HG02759 (cell line): ENCODE data around the gene AQP9.
"Not testable (repeated sequence)": the region's sequence is repeated elsewhere in the genome, so short reads cannot be mapped to it uniquely, and the experiment has no call there.

Source experiments
- ATAC-seq: cut with Tn5 transposase; IDR thresholded peaks from one replicate; pipeline ENCODE4 v1.9.1; 2021; ENCODE audit warnings: mild to moderate bottlenecking, moderate library complexity; ENCODE audit not compliant: unreplicated experiment

AQP9 gene

DNA sequence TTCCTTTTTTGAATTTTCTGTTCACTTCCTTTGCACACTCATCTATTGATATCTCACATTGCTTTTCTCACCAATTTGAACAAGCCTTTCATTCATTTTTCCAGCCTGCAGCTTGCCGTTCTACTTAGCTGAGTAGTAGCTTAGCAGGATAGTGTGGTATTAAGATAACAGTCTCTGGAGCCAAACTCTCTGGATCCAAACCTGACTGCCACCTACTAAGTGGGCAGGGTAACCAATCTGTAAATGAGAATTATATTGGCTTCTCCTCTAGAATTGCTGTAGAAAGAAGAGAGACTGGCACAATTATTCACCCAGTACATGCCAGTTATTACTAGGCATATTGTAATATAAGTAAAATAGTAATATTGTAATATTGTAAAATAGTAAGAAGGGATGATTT lies 40.5 kb downstream of the AQP9 start:
- ATAC-seq = no peak

DNA sequence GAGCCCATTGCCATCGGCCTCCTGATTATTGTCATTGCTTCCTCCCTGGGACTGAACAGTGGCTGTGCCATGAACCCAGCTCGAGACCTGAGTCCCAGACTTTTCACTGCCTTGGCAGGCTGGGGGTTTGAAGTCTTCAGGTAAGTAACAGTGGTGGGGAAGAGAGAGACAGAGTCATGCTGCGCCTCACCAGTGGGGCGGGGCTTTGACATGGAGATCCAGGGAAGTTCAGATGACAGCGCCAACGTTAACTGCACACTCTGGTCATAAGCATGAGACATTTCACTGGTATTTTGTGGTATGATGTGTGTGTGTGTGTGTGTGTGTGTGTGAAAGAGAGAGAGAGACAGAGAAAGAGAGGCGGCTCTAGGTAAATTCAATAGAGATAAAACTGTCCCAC lies 41.0 kb downstream of the AQP9 start:
- no peak for ATAC-seq

DNA sequence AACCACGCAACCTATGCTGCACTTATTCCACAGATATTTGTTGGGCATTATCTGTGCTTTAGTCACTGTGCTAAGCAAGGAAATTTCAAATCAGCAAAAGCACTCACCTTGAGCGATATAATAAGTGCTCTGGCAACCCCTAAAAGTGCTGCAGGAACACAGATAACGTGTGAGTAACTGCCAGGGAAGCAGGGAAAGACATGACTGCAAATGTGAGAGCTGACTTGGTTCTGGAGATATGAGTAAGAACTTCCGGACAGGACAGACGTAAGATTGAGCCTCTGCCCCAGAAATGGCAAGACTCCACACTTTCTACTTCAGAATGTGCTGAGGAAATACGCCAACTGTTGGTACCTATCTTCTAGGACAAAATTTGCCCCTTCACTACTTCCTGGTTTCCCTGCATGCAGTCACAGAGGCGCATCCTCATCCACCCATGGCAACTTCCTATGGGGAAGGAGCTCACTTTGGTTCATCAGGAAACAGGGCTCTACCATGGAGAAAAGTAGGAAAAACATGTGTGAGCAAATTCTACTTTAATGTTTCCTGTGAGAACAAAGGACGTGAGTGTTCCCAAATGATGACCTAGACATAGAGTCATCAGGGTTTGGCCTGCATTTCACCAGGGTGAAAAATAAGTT lies 41.7 kb downstream of the AQP9 start:
- ATAC-seq = no peak

DNA sequence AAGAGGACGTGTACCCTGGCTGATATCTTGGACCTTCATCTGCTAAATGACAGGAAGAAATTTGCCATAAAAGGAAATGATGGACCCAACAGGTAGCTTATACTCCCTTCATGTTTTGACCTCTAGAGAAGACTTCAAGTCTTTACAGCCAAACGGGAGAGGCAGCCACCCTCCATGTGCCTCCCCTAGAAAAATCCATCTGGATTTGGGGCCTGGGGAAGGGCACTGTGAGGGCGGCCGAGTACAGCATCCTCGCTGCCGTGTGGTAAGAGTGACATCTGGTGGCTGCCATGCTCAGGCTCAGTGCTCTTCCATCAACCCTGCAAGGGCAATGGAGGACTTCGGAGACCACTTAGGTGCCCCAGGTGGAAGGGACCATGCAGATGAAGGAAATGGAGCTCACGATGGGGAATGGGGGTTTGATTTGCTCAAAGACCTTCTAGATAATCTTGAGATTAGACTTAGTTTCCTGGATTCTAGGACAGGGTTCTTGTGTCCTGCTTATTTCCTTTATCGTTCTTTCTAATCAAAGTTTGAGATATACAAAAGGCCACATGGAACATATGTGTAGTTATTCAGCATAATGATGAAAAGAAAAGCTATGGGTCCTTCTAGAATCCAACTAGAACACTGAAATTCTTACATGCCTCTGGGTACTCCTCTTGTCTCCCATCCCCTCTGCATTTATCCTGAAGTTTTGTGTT lies 44.4 kb downstream of the AQP9 start:
- ATAC-seq = no peak

DNA sequence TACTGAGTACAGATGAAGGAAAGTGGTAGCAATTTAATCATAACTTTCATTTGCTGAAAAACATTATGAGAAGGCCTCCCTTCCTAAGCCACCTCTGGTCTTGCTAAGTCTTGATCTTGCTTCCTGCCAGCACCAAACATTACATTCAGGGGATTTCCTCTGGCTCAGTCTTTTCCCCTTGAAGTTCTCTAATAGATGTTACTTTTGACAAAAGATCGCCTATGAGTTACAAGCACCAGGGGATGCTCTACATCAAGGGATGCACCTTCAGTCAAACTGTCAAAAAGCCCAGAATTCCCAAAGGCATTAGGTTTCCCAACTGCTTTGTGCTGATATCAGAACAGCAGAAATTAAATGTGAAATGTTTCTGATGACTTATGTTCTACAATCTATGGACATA lies 47.3 kb downstream of the AQP9 start:
- no peak for ATAC-seq

DNA sequence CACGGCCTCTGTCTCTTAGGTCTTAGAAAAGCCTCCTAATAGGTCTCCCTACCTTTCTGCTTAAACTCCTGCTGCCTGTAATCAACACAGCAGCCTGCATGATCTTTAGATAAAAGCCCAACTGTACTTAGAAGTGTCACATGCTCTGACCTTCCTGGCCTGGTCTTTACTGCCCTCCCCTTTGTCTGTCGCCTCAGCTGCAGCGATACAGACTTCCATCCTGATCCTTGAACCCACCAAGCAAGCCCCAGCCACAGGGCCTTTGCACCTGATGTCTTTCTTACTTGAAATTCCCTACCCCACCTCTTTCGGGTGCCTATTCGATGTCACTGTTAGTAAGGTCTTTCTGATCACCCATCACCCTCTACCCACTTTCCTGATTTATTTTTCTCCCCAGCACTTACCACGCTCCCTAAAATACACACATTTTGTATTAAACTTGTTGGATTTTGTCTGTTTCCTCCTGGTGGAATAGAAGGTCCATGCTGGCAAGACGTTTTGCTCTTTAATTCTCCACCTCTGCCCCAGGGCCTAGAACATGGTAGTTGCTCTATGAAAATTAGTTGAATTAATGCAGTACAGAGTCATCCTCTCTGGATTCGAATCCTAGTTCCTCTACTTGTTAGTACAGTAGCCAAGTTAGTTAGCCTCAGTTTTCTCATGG lies 51.1 kb downstream of the AQP9 start:
- ATAC-seq = no peak

DNA sequence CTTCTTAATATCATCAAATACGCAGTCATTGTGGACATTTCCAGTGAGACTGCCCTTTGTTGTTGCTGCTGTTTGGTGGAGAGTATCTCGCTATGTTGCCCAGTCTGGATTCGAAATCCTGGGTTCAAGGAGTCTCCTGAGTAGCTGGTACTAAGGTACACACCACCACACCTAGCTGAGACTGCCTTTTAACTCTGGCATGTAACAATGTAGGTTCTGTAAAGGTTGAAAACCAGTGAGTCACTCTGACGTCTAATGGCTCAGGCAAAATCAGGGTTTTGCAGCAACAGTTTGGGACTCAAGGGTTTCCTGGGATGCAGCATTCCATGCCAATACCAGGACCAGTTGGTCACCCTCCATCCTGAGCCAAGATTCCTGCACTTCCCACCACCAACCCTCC lies 52.2 kb downstream of the AQP9 start:
- no peak for ATAC-seq

DNA sequence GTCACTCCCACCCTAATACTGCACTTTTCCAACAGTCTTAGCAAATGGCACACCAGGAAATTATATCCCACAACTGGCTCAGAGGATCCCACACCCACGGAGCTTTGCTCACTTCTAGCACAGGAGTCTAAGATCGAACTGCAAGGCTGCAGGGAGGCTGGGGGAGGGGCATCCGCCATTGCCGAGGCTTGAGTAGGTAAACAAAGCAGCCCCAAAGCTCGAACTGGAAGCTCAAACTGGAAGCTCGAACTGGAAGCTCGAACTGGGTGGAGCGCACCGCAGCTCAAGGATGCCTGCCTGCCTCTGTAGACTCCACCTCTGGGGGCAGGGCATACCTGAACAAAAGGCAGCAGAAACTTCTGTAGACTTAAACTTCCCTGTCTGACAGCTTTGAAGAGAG lies 55.5 kb downstream of the AQP9 start:
- ATAC-seq = not testable (repeated sequence)

DNA sequence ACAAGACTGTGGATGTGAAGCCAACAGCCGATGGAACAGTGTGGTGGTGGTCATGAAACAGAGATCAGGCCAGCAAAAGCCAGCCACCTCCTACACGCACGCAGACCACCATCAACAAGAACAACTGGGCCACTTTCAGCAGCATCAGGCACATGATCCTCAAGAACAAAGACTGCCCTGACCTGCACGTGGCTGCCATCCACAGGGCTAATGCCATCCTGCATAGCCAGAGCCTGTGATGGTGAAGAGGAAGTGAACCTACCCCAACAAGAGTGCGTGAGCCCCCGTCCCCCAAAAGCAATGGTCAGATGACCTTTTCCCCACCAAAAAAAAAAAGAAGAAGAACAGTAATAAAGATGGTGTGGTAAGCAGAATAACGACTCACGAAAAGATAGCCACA lies 62.6 kb downstream of the AQP9 start:
- ATAC-seq = no peak

DNA sequence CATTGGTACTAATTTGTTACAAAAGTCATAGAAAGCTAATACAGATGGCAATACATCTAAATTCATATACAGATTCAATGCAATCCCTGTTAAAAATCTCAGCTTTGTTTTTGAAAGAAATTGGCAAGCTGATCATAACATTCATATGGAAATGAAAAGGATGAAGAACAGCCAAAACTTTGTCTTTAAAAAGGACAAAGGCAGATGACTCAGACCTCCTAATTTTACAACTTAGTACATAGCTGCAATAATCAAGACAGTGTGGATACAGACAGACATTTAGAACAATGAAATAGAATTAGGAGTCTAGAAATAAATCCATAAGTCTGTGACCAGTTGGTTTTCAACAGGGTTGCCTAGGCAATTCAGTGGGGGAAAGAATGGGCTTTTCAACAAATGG lies 63.3 kb downstream of the AQP9 start:
- no peak for ATAC-seq

DNA sequence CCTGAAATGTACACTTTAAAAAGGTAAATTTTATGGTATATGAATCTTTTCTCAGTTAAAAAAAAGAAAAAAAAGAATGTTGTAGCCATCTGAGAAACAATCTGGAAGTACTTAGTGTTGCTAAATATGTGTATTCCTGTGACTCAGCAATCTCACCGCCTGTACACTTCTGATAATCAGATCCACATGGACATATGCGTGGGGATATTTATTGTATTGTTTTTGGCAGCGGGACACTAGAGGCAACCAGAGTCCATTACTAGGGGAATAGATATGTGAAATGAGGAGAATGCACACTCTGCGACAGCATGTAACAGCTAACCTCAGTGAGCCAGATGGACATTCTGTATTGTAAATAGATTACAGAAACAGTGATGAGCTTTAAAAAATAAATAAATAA lies 65.4 kb downstream of the AQP9 start:
- no peak for ATAC-seq

DNA sequence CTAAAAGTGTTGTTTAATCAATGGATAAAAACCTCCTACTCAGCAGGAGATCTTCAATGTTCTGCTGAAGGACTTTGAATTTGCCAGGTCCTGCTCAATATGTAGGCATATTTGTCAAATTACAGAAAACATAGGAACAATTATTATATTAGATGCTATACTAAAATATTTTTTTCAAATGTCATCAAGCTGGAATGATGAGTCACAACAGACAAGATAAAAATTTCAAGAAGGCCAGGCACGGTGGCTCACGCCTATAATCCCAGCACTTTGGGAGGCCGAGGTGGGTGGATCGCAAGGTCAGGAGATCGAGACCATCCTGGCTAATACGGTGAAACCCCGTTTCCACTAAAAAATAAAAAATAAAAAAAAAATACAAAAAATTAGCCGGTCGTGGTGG lies 68.0 kb downstream of the AQP9 start:
- no peak for ATAC-seq

DNA sequence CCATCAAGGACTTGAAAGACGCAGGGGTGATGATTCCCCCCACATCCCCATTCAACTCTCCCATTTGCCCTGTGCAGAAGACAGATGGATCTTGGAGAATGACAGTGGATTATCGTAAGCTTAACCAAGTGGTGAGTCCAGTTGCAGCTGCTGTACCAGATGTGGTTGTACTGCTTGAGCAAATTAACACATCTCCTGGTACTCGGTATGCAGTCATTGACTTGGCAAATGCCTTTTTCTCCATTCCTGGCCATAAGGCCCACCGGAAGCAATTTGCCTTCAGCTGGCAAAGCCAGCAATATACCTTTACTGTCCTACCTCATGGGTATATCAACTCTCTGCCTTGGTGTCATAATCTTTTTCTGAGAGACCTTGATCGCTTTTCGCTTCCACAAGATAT lies 70.0 kb downstream of the AQP9 start:
- ATAC-seq = not testable (repeated sequence)

DNA sequence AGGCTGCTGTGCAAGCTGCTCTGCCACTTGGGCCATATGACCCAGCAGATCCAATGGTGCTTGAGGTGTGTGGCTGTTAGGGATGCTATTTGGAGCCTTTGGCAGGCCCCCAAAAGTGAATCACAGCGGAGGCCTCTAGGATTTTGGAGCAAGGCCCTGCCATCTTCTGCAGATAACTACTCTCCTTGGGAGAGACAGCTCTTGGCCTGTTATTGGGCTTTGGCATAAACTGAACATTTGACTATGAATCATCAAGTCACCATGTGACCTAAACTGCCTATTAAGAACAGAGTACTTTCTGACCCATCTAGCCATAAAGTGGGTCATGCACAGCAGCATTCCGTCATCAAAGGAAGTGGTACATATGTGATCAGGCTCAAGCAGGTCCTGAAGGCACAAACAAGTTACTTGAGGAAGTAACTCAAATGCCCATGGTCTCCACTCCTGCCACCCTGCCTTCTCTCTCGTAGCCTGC lies 70.9 kb downstream of the AQP9 start:
- ATAC-seq = not testable (repeated sequence)

DNA sequence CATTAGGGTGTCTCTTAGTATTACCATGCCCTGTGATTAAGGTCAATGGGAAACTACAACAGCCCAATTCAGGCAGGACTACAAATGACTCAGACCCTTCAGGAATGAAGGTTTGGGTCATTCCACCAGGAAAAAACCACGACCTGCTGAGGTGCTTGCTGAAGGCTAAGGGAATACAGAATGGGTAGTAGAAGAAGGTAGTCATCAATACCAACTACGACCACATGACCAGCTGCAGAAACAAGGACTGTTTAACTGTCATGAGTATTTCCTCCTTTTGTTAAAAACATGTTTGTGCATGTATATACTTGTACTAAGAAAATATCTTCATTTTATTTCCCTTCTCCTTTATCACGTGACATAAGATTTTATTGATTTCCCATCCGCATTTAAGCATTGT lies 71.8 kb downstream of the AQP9 start:
- not testable (repeated sequence) for ATAC-seq

DNA sequence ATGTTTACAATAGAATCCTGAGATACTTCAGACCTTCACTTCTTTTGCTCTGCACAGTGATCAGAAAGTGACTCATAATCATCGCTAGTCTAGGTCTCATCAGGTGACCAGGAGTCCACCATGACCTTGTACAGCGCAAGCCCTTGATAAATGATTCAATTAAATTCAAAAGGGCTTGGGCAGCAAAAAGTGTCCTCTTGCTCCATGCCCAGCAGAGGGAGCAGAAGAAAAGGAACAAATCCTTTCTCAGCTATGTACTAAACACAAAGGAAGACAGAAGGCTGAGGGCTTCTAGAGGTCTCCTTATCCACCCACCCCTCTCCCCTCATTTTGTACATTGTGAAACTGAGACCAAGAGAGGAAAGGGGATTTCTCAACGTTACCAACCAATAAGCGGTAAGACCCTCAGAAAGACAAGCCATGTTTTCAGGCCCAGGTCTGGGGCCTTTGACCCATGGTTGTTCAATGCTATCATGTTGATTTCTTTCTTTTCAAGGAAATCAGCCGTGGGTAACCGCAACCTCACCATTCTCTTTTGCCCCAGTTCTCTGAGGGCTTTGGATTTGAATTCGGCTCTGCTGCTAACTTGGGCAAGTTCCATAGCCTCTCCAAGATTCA lies 74.8 kb downstream of the AQP9 start:
- no peak for ATAC-seq

DNA sequence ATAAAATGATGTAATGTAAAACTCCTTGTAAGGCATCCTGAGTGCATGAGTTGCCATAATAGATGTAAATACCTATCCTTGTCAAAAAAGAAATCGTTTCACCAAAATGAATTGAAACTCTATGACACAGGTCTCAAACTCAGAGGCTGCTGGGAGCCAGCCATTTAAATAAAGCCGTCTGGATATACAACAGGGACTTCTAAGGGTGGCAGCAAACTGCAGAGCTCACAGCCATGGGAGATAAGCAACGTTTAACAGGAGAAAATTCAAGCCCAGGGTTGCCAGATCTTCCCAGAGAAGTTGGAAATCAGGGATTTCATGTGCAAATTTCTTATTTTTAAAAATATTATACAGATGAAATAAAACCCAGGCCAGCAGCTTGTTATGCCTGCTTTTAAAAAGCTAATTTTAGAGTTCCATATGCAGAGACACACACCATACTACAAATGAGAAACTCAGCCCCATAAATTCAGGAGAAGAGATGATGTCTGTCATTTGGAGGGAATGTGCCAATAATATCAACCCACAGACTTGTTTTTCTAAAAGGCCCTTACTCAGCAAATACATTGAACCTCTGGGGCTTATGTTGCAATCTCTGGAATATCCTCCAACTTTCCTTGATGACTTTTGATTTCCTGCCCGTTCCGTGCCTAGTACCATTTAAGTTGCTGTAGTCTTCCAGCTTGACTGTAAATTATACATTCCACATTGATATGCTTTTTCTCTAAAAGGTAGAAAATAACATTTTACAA lies 75.6 kb downstream of the AQP9 start:
- ATAC-seq = no peak

DNA sequence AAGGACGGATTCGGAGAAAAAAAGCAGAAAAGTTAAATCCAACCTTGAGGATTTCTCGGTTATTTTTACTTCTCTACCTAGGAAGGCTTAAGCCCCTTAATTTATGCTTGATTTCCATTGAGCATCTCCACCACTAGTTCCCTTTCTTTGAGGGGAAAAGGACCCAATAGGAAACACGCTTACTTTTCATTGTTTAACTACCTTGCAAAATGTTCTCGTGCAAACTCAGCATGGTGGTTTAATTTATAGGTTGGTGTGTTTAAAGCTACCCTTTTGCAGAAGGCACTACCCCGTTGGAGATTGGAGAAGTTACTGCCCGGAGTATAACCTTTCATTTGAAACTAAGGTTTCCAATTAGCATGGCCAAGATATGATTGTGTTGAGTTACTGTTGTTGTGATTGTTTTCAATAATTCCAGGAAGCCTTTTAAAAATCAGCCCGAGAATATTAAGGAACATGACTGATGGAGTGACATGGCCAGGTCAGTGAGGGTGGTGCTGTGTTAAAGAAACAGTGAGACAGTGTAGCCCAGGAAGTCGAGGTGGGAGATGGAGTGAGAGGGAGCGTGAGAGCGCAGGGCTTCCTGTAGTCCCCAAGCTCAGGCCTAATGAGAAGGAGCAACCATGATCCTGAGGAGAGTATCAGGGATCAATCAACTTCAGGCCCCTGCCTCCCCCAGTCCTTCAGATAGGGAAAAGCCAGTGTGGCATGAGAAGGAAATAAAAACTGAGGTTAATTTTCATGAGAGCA lies 76.6 kb downstream of the AQP9 start:
- ATAC-seq = no peak

DNA sequence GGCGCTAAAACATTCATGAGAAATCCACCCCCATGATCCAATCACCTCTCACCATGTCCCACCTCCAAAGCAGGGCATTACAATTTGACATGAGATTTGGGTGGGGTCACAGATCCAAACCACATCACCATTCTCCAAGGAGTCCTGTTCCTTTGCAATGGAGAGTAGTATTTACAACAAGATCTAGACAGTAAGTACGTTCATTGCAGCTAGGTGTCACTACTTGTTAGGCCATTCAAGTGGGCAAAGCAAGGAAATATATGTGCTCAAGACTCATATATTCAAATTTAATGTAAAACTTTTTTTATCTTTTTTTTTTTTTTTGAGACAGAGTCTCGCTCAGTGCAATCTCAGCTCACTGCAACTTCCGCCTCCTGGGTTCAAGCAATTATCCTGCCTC lies 79.3 kb downstream of the AQP9 start:
- ATAC-seq = no peak

DNA sequence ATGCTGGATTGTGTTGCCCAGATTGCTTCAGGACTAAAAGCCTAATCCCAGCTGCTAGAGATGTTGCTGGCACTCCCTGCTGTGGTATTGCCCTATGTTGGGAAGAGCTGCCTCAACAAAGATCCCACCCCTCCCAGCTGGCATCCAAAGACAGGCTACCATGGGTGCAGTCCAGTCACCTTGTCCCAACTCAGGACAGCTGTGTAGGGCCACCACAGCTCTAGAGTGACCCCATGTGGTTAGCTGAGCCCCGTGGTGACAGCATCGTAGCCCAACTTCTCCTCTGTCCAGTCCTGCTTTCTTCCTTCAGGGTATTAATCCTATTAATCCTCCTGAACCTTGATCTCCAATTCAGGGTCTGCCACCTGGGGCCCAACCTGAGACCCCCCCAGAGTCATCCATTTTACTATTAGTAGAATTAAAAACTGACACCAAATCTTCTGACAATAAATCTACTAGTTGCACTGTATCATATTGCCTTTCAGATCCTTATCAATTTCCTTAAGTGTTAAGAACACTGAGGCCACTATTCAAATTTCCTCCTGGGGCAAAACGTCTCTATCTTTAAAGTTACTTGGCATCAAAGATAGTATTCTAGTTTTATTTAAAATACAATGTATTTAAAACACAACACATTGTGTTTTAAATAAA lies 83.5 kb downstream of the AQP9 start:
- ATAC-seq = no peak
